Left ventricle myocardium inferior (tissue), 1 donor: ENCODE data around the gene ADAMTSL2. TPM values are rescaled to one million over a fixed set of nuclear protein-coding genes. Genes with fewer than 3 reads are reported as not detected.

Experiments
- DNase-seq: peaks from one replicate; pipeline ENCODE4 v3.0.0-alpha.2; 2020
- H3K27ac ChIP-seq: fragments of 200-600 bp; replicated peaks from 2 replicates; pipeline ENCODE4 v1.8.0; 2021
- H3K27me3 ChIP-seq: fragments of 200-600 bp; 2 replicates; pipeline ENCODE4 v1.8.0; 2021; ENCODE audit warnings: low read depth
- H3K36me3 ChIP-seq: fragments of 200-600 bp; 2 replicates; pipeline ENCODE4 v1.8.0; 2021
- H3K4me1 ChIP-seq: fragments of 200-600 bp; 2 replicates; pipeline ENCODE4 v1.8.0; 2021
- H3K4me3 ChIP-seq: fragments of 200-600 bp; 2 replicates; pipeline ENCODE4 v1.8.0; 2021; ENCODE audit warnings: mild to moderate bottlenecking, moderate library complexity
- H3K9me3 ChIP-seq: fragments of 200-600 bp; replicated peaks from 2 replicates; pipeline ENCODE4 v1.8.0; 2021
- intact Hi-C: fragments of 100-400 bp; cut with micrococcal nuclease; formaldehyde crosslinking; loops from one replicate; pipeline ENCODE4 v1.11.0; 2022
- long read RNA-seq: library from polyadenylated mRNA; unstranded; transcript quantifications from one replicate; pipeline ENCODE4 v2.0.0, GENCODE V29; 2021
- total RNA-seq: library from RNA; stranded (reverse); fragmentation: NEBNext Ultra II Directional; extraction: Animal tissue kit (Norgen Biotek cat#: 25700); gene quantifications from one replicate; pipeline ENCODE4 v1.2.1, GENCODE V29; 2021
- TF ChIP-seq, protein P1 (sequence below): fragments of 200-600 bp; IDR thresholded peaks from 2 replicates; pipeline ENCODE4 v1.8.0; 2021; ENCODE audit warnings: antibody characterized with exemption, mild to moderate bottlenecking, borderline replicate concordance
- donor health status: DM: no; HTN: yes; CAD: no; lungs with severe emphysema.

ADAMTSL2 gene
- 6.0 TPM for total RNA-seq
- long read RNA-seq, full-length matches to known transcripts, result 2 of 26 reads
- long read RNA-seq, partial matches to known transcripts, result 12 of 26 reads
- long read RNA-seq, other reads (novel, unspliced or antisense), result 12 of 26 reads

DNA sequence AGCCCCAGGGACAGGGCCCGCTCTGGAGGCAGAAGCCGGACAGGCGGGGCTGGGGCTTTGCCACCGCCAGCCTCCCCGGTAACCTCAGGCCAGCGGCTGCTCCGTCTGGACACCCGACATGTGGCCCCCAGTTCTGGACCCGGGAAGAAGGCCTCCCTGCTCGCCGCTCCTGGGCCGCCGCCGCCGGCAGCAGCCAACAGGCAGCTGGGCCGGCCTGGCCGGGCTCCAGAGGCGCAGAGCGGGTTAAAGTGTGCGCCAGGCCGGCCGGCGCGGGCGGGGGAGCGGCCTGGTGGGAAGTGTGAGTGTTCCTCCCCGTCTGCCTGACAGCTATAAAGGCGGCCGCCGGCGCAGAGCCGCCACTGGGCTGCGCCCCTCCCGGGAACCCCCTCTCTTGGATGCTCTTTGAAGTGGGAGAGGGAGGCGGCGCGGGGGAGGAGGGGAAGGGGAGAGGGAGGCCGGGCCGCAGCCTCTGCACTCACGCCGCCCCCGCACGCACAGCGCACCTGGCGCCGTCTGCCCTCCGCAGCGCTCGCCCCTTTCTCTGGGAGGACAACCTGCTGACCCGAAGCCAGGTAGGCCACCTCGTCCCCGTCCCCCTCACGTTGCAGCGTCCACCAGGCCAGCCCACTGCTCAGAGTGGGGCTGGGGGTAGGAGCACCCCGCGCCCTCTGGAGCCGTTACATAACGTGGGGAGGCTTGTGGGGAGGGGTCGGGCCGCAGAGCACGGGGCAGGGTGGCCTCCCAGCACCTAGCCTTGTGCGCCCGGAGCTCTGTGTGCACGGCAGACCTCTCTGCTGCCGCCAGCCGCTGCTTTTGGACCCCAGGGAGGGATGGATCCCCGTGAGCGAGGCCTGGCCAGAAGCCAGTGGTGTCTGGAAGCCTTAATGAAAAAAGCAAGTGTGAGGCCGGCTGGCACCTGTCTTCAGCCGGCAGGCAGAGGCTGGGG lies at the start of gene ADAMTSL2:
Gene ADAMTSL2 (plus strand): TSS at position 359 of the 946 bp plus-strand sequence. CDS start 2,009 bp downstream, outside the sequence.
- intact Hi-C loops, result loop anchor here (10.0 kb wide), 1 partner anchor 190 kb away; no protein-coding TSS in a partner anchor
- peaks cover 60% of the 10 kb centered on the region for H3K4me1 ChIP-seq
- TF ChIP-seq, protein P1, sequence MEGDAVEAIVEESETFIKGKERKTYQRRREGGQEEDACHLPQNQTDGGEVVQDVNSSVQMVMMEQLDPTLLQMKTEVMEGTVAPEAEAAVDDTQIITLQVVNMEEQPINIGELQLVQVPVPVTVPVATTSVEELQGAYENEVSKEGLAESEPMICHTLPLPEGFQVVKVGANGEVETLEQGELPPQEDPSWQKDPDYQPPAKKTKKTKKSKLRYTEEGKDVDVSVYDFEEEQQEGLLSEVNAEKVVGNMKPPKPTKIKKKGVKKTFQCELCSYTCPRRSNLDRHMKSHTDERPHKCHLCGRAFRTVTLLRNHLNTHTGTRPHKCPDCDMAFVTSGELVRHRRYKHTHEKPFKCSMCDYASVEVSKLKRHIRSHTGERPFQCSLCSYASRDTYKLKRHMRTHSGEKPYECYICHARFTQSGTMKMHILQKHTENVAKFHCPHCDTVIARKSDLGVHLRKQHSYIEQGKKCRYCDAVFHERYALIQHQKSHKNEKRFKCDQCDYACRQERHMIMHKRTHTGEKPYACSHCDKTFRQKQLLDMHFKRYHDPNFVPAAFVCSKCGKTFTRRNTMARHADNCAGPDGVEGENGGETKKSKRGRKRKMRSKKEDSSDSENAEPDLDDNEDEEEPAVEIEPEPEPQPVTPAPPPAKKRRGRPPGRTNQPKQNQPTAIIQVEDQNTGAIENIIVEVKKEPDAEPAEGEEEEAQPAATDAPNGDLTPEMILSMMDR, result no peak

DNA sequence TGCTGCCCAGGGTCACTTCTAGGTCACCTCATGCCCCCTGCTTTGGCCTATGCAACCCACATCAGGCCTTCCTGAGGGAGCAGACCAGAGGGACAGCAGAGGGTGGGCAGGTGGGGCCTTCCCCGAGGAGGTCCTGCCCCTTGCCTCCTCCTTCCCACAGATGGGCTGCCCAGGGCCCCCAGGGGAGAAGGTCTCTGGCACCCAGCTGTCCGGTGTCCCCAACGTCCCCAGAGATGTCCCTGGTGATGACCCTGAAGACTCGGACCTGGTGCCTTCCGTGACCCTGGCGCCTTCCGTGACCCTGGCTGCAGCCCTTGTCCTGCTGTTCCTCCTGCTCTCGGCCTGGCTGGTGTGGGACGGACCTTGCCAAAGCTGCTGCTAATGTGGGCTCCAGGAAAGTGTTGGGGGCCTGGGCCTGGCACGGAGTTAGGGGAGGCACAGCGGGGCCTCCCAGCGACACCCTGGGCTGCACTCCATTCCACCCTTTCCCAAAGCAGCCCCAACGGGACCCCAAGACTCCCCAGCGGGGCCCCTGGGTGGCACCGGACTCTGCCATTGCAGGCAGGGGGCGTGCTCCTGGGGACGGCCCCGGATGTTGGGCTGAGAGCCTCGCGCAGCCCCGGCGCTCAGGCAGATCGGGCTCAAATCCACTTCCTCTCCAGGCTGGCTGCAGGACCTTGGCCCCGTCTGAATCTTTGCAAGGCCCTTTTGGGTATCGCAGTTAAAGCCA lies 48.8 kb upstream of the ADAMTSL2 start:
- H3K4me3 ChIP-seq, result no peak overlapping the region
- no peaks in the 10 kb centered on the region for H3K9me3 ChIP-seq
- no peak overlapping the region for H3K27ac ChIP-seq
- TF ChIP-seq, protein P1, result no peak
- no peak for DNase-seq
- no peaks in the 10 kb centered on the region for H3K4me1 ChIP-seq
- H3K27me3 ChIP-seq, result peaks cover 30% of the 10 kb centered on the region
- H3K36me3 ChIP-seq, result no peaks in the 10 kb centered on the region
- intact Hi-C loops, result loop anchor here (5.0 to 10.0 kb wide), 2 partner anchors 78 to 301 kb away; no protein-coding TSS in a partner anchor

More for the DNA sequence above, at the start of gene ADAMTSL2:
- peak; percentile 84 for DNase-seq
- H3K36me3 ChIP-seq, result no peaks in the 10 kb centered on the region
- H3K27me3 ChIP-seq, result peaks cover 25% of the 10 kb centered on the region
- H3K4me3 ChIP-seq, result peak within 1 kb of the TSS; percentile 69
- no peaks in the 10 kb centered on the region for H3K9me3 ChIP-seq
- peak within 1 kb of the TSS; percentile 61 for H3K27ac ChIP-seq

DNA sequence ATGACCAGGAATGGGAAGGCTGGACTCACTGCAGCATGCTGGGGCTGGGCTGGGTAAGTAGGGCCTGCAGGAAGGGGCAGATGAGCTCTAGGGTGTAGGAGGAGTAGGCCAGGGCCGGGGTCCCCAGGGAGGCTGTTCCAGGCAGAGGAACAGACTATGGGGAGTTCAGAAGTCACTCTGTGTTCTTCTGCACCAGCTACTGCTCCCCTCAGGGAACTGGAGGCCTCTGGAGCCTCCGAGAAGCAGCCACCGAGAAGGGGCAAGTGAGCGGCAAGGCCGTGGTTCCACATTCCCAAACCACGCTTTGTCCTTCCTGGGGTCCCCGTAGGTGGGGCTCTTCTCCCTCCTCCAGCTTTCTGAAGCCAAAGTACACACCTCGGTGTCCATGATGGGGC lies 47.2 kb upstream of the ADAMTSL2 start:
- Histone ChIP-seq H3K4me3 (no peak overlapping the region), H3K9me3 (no peaks in the 10 kb centered on the region), H3K4me1 (peaks cover 9% of the 10 kb centered on the region), H3K36me3 (no peaks in the 10 kb centered on the region), H3K27ac (no peak overlapping the region), H3K27me3 (peaks cover 30% of the 10 kb centered on the region)
- TF ChIP-seq, protein P1, result no peak
- intact Hi-C loops, result loop anchor here (5.0 to 10.0 kb wide), 2 partner anchors 80 to 303 kb away; no protein-coding TSS in a partner anchor
- DNase-seq, result no peak

DNA sequence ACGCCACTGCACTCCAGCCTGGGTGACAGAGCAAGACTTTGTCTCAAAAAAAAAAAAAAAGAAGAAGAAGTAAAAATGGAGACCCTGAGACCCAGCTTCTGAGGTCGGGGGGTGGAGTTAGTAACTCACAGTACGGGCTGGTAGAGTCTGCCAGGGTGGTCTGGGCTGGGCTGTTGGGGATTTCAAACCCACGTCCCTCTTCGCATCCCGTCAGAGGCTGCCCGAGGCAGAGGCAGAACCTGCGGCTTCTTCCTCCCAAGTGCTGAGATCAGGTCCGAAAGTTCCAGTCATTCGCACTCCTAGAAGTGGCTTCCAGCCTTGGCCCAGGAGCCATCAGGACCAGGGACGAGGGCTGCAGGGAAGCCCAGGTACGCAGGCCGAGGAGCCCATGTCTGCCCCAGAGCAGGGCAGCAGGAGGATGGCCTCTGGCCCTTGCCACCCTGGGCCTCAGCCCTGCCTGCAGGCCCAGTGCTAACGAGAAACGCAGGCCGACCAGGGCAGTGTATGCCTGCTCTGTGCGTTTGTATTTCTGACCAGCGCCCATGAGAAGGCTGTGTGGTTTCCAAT lies 45.7 kb upstream of the ADAMTSL2 start:
- intact Hi-C loops, result loop anchor here (5.0 to 10.0 kb wide), 2 partner anchors 81 to 304 kb away; no protein-coding TSS in a partner anchor
- no peak overlapping the region for H3K27ac ChIP-seq
- no peaks in the 10 kb centered on the region for H3K9me3 ChIP-seq
- H3K27me3 ChIP-seq, result peaks cover 30% of the 10 kb centered on the region
- H3K4me3 ChIP-seq, result no peak overlapping the region
- H3K36me3 ChIP-seq, result no peaks in the 10 kb centered on the region
- TF ChIP-seq, protein P1, result no peak
- no peak for DNase-seq
- H3K4me1 ChIP-seq, result peaks cover 17% of the 10 kb centered on the region
